Kasumi-1 (cell line): ENCODE measurements around the gene SLAMF8.

Experiments
- DNase-seq, 2 experiments: peaks; one replicate each; lab custom pipeline; 2025; lab: John Stamatoyannopoulos, UW

SLAMF8 gene

DNA sequence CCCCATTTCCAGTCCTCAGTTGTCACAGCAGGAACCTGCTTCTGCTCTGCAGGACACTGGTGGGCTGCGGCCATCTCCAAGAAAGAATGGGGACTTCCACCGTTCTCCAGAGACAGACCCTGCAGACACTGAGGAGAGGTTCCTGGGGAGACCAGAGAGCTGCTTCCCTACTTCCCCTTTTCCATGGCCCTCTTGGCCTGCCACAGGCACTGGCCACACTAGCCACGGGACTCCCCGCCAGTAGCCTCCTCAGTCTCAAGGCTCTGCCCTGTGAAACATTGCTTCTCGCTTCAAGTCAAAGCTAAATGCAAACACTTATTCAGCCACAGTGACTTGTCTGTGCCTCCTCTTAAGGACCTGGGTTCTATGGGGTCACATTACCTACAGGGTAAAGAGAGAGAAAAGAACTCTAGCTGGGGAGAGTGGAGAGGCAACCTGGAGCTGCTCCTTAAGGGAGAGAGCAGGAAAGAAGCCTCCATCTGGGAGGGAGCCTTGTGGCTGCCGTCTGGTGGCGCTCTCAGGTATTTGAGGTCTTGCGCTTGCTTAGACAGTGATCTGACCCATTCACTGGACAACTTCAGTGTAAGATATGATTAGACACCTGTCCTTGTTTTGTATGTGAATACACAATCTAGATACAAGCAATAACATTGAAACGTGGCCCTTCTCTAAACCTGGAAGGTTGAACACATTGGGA, 5.4 kb upstream of the SLAMF8 start:
- DNase-seq: no peak

DNA sequence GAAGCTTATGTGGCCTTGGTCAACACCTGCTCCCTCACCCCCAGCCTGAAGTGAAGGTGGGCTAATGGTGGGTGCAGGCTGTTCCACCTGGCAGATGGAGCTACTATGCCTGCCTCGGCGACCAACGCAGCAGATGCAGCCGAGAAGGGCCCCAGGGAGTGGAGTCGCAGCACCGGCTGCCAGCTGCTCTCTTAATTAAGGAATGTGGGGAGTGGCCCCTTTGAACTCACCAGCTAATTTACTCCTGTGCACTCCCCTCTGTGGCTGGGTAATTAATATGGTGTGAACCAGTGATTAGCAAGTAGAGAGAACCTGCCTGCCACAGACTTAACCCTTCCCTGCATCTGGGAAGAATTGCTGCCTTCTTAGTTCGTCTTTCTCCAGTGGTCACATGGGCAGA, 3.3 kb upstream of the SLAMF8 start:
- no peak for DNase-seq

DNA sequence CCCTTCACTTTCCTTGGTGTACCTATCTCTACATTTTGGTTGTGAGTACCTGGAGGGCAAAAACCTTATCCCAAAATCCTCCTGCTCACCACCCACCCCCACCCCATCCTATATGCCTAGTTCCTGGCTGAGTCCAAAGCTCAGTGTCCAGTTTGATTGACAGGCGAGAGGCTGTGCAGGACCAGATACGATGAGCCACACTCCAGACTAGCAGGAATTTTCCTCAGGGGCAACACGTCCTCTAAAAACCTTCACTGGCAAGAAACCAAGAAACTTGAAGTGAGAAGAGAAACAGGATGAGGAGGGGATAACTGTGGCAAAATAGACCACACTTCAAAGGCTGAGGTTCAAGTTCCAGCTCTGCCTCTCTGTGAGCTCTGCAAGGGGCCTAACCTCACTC, 1.1 kb upstream of the SLAMF8 start:
- no peak for DNase-seq

DNA sequence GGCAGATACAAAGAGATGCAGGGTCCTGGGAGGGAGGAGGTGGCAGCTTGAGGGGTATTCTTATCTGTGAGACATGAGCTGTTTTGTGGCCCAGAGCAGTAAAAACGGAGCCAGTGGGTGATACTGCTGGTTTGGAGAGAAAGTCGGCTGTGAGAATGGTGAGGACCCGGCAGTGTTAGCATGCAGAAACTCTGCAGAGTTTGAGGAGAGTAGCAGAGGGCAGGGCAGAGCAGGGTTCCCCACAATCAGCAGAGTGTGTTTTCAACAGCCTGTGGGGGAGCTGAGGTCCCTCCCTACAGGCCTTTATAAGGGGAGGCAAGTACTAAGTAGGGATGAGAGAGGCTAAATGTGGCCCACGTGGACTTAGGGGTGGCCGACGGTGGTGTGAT, 423 bp downstream of the SLAMF8 start:
- no peak for DNase-seq

DNA sequence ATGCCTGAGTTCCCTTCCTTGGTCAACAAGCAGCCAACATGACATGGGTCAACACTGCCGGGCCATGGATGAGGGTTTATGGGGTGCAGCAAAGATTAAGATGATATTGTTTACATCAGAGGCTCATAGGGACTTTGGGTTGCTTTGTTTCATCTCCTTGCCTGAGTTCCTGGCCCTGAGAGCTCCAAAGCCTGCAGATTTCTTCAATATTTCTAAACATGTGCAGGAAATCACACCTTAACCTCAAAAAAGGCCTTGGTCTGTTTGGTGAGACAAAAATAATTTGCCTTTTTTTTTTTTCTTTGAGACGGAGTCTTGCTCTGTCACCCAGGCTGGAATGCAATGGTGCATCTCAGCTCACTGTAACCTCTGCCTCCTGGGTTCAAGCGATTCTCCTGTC, 876 bp downstream of the SLAMF8 start:
- no peak for DNase-seq

DNA sequence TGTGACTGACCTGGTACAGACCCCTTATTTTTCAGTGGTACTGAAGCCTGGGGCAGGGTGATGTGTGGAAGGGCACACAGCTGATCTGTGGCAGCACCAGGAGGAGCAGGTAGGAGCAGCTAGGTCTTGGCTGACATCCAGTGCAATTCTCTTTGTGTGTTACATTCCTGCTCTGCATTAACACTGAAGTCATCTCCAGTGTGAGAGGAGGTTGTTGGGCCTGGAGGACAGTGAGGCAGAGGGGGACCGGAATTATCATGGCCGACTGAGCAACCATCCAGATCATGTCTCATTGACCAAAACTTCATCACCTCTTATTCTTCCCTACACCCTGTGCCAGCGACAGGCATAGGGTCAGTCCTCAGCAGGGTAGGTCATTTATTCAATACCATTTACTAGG, 1.5 kb downstream of the SLAMF8 start:
- DNase-seq: no peak

DNA sequence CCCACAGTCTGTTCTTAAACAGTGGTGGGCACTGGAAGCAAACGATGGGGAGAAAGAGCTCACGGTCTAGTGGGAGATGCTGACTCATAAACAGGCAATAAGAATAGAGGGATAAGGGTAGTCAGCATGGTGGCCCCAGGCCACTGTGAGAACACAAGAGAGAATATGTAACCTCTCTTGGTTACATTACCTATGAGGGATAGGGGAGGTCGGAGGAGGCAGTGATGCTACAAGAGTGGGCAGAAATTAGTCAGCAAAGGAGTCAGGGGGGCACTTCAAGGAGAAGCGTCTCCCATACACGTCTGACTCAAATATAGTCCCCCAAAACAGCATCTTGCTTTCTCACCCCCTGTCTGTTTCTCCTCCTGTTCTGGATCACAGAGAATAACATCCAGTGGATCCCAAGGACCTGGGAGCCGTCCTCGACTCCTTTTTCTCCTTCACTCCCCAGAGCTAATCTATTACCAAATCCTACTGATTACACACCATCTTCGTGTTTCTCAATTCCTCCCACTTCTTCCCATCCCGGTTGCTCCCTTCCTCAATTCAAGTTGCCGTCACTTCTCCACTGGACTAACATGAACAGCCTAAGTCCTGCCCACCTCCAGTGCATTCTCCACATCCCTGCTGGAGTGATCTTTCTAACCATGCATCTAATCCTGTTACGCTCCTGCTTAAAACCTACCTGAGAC, 2.1 kb downstream of the SLAMF8 start:
- DNase-seq: no peak

DNA sequence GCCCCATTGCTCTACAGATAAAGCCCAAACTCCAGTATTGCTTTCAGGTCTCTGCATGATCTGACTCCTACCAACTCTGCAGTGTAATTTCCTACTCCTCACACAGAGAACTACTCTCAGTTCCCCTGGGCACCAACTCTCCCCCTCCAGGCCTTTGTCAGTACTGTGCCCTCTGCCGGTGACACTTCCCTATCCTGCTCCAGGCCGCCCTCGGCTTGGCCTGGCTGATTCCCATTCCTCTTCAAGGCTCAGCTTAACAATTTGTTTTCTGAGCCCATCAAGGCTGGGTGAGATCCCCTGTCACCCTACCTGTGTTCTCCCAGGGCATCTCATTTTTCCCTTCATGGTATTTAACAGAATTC, 2.6 kb downstream of the SLAMF8 start:
- peak; percentile 74 to 83 for DNase-seq

DNA sequence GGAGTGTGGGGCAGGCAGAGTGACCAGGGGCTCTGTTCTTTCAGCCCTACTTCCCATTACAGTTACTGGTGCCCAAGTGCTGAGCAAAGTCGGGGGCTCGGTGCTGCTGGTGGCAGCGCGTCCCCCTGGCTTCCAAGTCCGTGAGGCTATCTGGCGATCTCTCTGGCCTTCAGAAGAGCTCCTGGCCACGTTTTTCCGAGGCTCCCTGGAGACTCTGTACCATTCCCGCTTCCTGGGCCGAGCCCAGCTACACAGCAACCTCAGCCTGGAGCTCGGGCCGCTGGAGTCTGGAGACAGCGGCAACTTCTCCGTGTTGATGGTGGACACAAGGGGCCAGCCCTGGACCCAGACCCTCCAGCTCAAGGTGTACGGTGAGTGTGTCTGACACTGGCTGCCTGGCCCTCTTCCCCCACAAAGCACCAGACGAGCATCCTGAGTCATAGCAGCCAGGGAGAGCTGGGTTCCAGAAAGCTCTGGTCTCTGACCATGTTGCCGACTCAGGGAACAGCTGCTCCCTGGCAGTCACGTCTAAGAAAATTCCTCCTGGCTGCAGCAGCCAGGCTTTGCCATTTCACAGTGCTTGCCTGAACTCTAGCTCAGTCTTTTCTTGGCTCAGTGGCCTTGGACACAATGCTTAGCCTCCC, 3.3 kb downstream of the SLAMF8 start:
- no peak for DNase-seq

DNA sequence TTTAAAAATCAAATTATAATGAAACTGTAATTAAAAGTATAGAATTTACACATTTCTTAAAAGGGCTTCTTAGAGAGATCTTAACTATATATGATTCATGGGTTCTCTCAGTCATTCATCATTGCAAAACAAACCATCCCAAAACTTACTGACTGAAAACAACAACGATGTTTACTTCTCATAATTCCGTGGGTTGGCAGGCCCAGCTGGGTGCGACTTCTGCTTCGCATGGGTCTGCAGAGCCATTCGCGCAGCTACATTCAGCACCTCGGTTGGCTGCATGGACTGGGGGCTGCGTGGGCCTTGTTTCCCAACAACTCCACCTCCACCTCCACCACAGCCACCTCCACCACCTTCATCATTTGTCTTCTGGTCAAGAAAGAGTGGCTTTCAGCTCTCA, 4.0 kb downstream of the SLAMF8 start:
- DNase-seq: no peak

DNA sequence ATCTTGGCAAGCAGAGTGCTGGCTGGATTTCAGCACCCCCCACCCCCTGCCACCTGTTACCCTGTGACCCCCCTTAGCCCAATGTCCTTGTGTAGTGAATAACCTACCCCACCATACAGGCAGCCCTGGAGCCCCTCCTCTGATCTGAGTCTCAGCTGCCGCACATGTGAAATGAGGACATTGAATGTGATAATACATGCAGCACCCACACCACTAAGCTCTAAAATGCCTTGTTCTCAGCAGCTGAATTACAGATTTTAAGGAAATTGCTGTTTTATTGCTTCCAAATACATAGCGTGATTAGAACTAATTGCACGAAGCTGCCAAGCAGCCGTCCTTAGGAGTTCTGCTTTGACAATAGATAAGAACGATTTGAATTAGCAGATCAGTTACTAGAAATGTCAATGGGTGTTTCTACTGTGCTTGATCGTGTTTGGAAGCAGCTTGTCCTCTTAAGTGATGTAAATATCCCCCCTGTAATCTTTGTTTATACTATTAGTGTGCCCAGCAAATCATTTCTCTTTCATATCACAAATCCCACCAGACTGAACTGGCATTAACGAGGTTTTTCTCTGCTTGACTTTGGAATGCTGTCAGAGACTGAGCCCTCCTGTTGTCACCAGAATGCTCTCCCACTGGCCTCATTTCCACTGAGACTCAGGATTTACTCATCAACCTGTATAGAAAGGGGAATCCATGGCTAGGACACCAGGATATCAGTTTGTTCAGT, 4.9 kb downstream of the SLAMF8 start:
- DNase-seq: no peak

DNA sequence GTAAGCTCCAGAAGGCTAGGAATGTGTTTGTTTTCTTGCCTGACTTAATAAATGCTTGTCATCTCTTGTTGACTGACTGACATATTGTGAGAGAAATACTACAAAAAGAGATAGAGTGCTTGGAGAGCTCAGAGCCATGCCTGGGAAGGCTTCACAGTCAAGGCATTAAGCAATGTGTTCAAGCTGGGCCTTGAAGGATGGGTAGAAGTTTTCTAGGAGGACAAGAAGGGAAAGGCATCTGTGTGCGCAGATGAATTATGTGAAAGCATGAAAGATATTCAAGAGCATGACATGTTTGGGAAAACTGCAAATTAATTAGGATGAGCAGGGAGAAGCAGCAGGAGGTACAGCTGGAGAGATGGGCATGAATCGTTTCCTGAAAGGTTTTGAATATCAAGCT, 5.6 kb downstream of the SLAMF8 start:
- DNase-seq: no peak

DNA sequence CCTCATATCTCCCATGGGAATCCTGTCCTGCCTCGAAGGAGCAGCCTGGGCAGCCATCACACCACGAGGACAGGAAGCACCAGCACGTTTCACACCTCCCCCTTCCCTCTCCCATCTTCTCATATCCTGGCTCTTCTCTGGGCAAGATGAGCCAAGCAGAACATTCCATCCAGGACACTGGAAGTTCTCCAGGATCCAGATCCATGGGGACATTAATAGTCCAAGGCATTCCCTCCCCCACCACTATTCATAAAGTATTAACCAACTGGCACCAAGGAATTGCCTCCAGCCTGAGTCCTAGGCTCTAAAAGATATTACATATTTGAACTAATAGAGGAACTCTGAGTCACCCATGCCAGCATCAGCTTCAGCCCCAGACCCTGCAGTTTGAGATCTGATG, 8.7 kb downstream of the SLAMF8 start:
- no peak for DNase-seq

DNA sequence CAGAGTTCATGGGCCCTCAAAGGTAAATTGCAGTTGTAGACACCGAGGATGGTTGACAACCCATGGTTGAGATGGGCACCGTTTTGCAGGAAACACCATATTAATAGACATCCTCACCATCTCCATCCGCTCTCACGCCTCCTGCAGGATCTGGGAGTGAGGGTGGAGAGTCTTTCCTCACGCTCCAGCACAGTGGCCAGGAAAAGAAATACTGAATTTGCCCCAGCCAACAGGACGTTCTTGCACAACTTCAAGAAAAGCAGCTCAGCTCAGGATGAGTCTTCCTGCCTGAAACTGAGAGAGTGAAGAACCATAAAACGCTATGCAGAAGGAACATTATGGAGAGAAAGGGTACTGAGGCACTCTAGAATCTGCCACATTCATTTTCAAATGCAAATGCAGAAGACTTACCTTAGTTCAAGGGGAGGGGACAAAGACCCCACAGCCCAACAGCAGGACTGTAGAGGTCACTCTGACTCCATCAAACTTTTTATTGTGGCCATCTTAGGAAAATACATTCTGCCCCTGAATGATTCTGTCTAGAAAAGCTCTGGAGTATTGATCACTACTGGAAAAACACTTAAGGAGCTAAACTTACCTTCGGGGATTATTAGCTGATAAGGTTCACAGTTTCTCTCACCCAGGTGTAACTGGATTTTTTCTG, 9.3 kb downstream of the SLAMF8 start:
- DNase-seq: no peak

DNA sequence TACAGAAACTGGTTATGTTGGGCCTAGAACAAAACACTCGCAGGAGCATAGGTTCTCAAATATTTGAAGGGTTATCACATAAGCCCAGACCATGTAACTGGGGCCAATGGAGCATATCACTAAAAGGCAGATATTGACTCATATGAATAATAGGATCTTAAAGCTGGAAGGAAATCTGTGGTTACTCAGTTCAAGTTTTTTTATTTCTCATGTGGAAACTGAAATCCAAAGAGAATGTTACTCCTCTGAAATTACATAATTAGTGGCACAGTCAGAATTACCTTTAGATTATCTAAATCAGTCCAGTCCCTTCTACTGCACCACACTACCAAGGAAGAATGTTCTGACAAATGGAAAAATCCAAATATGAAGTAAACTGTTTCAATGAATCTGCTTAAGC, 12.0 kb downstream of the SLAMF8 start:
- DNase-seq: no peak

DNA sequence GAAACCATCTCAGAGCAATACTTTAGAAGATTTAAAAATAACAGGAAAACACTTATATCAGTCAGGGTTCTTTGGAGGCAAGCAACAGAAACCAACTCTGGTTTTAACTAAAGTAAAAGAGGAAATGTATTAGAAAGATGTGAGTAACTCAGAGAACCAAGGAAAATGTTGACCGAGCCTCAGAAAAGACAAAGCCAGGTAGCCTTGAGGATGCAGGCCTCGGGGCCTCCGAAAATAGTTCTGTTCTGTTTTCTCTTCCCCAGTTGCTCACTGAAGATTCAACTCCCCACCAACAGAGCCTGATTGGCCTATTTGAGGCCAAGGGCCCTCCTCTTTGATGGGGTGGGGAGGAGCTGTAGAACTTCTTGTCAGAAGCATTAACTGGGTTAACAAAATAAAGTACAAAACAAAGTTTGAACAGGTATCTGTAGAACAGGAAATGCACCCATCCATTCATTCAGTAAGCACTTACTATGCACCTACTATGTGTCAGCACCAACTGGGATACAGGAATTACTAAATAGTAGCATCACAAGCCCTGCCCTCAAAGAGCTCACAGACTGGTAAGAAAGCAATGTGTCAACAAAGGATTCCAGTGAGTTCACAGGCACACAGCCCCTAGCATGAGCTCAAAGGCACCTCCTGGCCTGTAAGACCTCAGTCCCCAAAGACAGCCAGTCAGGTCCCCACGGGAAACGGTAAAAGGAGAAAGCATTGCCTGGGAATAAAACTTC, 12.6 kb downstream of the SLAMF8 start:
- no peak for DNase-seq

DNA sequence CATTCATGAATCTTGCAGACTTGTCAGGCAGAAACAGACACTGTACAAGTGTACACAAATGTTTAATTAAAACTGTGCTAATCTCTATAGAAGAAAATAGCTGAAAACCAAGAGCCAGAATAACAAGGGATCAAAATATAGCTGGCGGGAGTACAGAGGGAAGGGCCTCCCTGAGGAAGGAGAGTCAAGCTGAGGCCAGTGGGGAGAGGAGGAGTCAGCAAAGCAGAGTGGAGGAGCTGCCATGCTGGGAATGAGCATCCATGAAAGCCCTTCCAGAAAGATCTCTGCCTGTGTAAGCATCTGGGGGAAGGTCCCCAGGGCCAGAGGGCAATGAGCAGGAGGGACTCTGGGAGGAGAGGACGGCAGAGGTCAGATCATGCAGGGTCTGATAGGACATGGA, 15.1 kb downstream of the SLAMF8 start:
- no peak for DNase-seq

DNA sequence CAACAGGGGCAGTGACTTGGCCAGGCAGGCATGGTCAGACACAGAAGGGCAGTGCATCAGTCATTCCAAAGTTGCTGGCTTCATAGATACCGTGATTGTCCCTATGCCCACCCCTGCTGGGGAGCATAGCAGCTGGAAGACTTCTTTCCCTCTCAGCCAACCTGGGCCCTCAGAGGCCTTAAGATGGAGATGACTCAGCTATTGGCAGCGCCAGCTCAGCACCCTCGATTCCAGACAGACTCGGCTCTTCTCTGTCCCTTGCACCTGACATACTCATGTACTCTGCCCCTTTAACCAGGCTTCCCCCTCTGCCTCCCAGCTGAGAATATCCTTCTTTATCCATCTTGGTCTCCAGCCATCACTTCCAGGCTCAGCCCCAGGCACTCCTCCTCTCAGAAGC, 16.8 kb downstream of the SLAMF8 start:
- no peak for DNase-seq

DNA sequence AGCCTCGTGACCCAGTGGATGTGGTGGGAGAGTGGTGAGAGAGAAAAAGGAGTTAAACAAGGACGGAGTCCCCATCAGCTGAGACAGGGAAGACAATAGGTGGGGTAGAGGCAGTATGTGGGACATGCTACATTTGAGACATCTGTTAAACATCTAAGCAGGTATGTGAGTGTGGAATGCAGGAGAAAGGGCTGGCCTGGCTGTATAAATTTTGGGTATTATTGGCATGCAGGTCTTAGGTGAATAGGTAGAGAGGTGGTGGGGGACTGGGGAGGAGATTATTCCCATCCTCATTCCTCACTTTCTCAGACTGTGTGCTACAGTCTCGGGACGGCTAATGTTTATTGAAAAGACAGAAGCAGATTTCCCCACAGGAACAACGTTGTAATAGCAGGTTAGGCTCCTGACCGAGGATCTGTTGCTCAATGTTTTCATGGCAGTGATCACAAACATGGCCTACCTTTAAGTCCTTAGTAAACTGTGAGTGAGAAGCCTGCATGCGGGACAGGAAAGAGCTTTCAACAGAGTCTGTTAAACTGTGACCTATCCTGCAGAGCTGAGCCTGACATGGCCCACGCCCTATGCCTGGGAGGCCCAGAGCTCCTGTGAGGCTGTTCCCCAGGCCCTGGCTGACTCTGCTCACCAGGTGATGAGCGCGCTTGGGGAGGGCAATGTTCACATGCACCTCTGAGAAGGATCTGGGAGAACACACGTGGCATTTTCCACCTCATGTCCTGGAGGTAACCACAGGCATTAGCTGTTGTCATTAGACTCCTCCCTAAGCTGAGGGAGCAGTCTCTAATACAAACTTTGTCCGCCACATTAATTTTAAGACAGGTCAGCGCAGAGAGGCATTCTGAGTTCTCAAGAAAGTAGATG, 19.3 kb downstream of the SLAMF8 start:
- DNase-seq: no peak

DNA sequence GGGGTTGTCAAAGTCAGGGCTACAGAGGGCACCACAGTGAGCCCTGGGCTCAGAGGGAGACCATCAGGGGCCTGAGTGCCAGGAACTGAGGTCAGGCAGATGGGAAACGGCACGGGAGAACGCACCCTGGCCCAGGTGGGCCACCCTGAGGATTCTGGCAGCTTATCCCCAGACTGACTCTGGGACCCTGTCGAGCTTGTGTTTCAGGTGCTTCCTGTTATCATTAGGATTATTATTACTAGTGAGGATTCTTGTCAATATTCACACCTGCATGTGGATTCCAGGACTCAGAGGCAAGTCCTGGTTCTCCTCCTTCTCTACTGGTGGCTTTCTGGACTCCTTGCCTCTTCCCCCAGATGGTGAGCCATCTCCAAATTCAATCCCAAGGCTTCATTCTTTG, 20.6 kb downstream of the SLAMF8 start:
- DNase-seq: no peak

DNA sequence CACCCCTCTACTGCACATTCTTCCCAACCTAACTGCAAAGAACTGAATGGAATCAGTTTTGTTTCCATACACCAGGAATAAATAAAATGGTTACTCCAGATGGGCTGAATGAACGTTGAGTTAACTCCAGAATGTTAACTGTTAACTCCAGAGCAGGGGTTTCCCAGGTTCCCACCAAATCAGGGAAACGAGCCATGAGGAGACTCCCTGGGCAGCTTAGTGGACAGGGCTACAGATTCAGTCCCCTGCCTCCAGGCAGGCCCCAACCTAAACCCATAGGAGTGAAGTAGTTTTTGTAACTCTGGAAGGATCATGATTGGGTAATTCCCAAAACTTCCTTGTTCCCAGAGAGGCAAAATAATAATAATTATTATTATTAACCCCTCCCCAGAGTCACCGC, 21.7 kb downstream of the SLAMF8 start:
- no peak for DNase-seq
